Measurements from ENCODE around the gene CREBBP. TPM values are rescaled to one million over a fixed set of nuclear protein-coding genes. Genes with fewer than 3 reads are reported as not detected.

CREBBP gene
- total RNA-seq, 2 experiments from 2014 or later: 36.0 to 72.3 TPM

- no peak for TF ChIP-seq EZH2phosphoT487 (IDR thresholded peaks at IDR 0.05; ENCODE audit: borderline replicate concordance, low read depth, low read length)
- no peak for TF ChIP-seq CTCF (conservative IDR thresholded peaks at IDR 0.05; ENCODE audit: low read length)
- peaks cover 87% of the 10 kb centered on the region for H3K36me3 ChIP-seq (ENCODE audit: insufficient read depth, low read length)
- BruUV-seq (replicated peaks): no TSS peak
- H3K79me2 ChIP-seq (ENCODE audit: insufficient read depth, low read depth, low read length): no peaks in the 10 kb centered on the region
- no peak overlapping the region for H2AFZ ChIP-seq (ENCODE audit: low read length)
- intact Hi-C loops (cut with micrococcal nuclease; ENCODE audit: unreplicated experiment): no loop called here
- no peak overlapping the region for H3K4me3 ChIP-seq (ENCODE audit: low read depth, low read length, poor library complexity, severe bottlenecking)
- no peak for DNase-seq (ENCODE audit: low spot score)
- ChIA-PET POLR2A (interaction anchor here (0.5 kb wide), 1 partner anchor 21 kb away, joined by 3 read pairs; no protein-coding TSS in a partner anchor), CTCF (ENCODE audit: unreplicated experiment) (no interaction called here)
- no peaks in the 10 kb centered on the region for H3K9me3 ChIP-seq (ENCODE audit: low read length)
- H3K4me2 ChIP-seq (ENCODE audit: low read length): no peak overlapping the region
- H3K9me2 ChIP-seq (ENCODE audit: insufficient read depth, low read length): no peaks in the 10 kb centered on the region
- no peak overlapping the region for H3K27ac ChIP-seq (ENCODE audit: low read depth, low read length, poor library complexity, severe bottlenecking)
- no peaks in the 10 kb centered on the region for H3K4me1 ChIP-seq (ENCODE audit: insufficient read depth, low read length, poor library complexity, severe bottlenecking)
- H4K20me1 ChIP-seq (ENCODE audit: insufficient read depth, low read length): no peaks in the 10 kb centered on the region
These were observed 139.6 kb downstream of the CREBBP start for GRCh38 chr16:3740934-3741333.

- H3K27ac ChIP-seq (ENCODE audit: low read depth, low read length, poor library complexity, severe bottlenecking): no peak overlapping the region
- TF ChIP-seq EZH2phosphoT487 (IDR thresholded peaks at IDR 0.05; ENCODE audit: borderline replicate concordance, low read depth, low read length) (no peak), CTCF (conservative IDR thresholded peaks at IDR 0.05; ENCODE audit: low read length) (no peak)
These were observed 140.3 kb downstream of the CREBBP start for GRCh38 chr16:3740186-3740585.

GRCh38 chr16:3739636-3740035, 140.9 kb downstream of the CREBBP start:
- H3K36me3 ChIP-seq (ENCODE audit: insufficient read depth, low read length): peaks cover 87% of the 10 kb centered on the region
- no peaks in the 10 kb centered on the region for H3K9me2 ChIP-seq (ENCODE audit: insufficient read depth, low read length)
- CTCF ChIA-PET (ENCODE audit: unreplicated experiment): no interaction called here
- POLR2A ChIA-PET: no interaction called here
- H2AFZ ChIP-seq (ENCODE audit: low read length): no peak overlapping the region
- H3K9me3 ChIP-seq (ENCODE audit: low read length): no peaks in the 10 kb centered on the region
- no peaks in the 10 kb centered on the region for H4K20me1 ChIP-seq (ENCODE audit: insufficient read depth, low read length)
- DNase-seq (ENCODE audit: low spot score): no peak
- H3K27ac ChIP-seq (ENCODE audit: low read depth, low read length, poor library complexity, severe bottlenecking): no peak overlapping the region
- H3K79me2 ChIP-seq (ENCODE audit: insufficient read depth, low read depth, low read length): no peaks in the 10 kb centered on the region
- intact Hi-C loops (cut with micrococcal nuclease; ENCODE audit: unreplicated experiment): no loop called here
- no peak overlapping the region for H3K4me3 ChIP-seq (ENCODE audit: low read depth, low read length, poor library complexity, severe bottlenecking)
- no TSS peak for BruUV-seq (replicated peaks)
- no peak for TF ChIP-seq CTCF (conservative IDR thresholded peaks at IDR 0.05; ENCODE audit: low read length)
- TF ChIP-seq EZH2phosphoT487 (IDR thresholded peaks at IDR 0.05; ENCODE audit: borderline replicate concordance, low read depth, low read length): no peak
- no peak overlapping the region for H3K4me2 ChIP-seq (ENCODE audit: low read length)
- no peaks in the 10 kb centered on the region for H3K4me1 ChIP-seq (ENCODE audit: insufficient read depth, low read length, poor library complexity, severe bottlenecking)

More at GRCh38 chr16:3740186-3740585, 140.3 kb downstream of the CREBBP start:
- Histone ChIP-seq H3K79me2 (ENCODE audit: insufficient read depth, low read depth, low read length) (no peaks in the 10 kb centered on the region), H2AFZ (ENCODE audit: low read length) (no peak overlapping the region), H3K36me3 (ENCODE audit: insufficient read depth, low read length) (peaks cover 87% of the 10 kb centered on the region), H4K20me1 (ENCODE audit: insufficient read depth, low read length) (no peaks in the 10 kb centered on the region), H3K4me3 (ENCODE audit: low read depth, low read length, poor library complexity, severe bottlenecking) (no peak overlapping the region), H3K9me3 (ENCODE audit: low read length) (no peaks in the 10 kb centered on the region), H3K9me2 (ENCODE audit: insufficient read depth, low read length) (no peaks in the 10 kb centered on the region), H3K4me1 (ENCODE audit: insufficient read depth, low read length, poor library complexity, severe bottlenecking) (no peaks in the 10 kb centered on the region), H3K4me2 (ENCODE audit: low read length) (no peak overlapping the region)
- BruUV-seq (replicated peaks): no TSS peak
- CTCF ChIA-PET (ENCODE audit: unreplicated experiment): no interaction called here
- POLR2A ChIA-PET: interaction anchor here (0.5 kb wide), 1 partner anchor 20 kb away, joined by 3 read pairs; no protein-coding TSS in a partner anchor
- DNase-seq (ENCODE audit: low spot score): no peak
- intact Hi-C loops (cut with micrococcal nuclease; ENCODE audit: unreplicated experiment): no loop called here

Data from OCI-LY7 (cell line).